Tibial artery (tissue), 4 donors: ENCODE results near the gene UBE4B.

Source experiments
- DNase-seq, 2 donors: peaks; one replicate each; pipeline ENCODE4 v3.0.0-alpha.2; 2019
- H3K27ac ChIP-seq, 2 donors: fragments of 200-600 bp; sonication (generic) in 1 of 2; 1 replicate in 1 of 2; 2 replicates in 1 of 2; pipeline ENCODE4 v1.5.1; 2018 to 2019; ENCODE audit warnings: mild to moderate bottlenecking in 1 of 2
- H3K27me3 ChIP-seq, 2 donors: fragments of 200-600 bp; sonication (generic) in 1 of 2; one replicate each; pipeline versions ENCODE4 v1.5.1 to v1.6.0; 2016 to 2019
- H3K36me3 ChIP-seq, 3 donors: fragments of 200-600 bp; sonication (generic) in 2 of 3; one replicate each; pipeline ENCODE4 v1.5.1; 2016 to 2019; ENCODE audit warnings: mild to moderate bottlenecking in 2 of 3
- H3K4me1 ChIP-seq, 4 donors: fragments of 200-600 bp; sonication (generic) in 2 of 4; 1 replicate in 3 of 4; 2 replicates in 1 of 4; pipeline ENCODE4 v1.5.1; 2016 to 2019
- H3K4me3 ChIP-seq, 2 donors: fragments of 200-600 bp; sonication (generic) in 1 of 2; 1 replicate in 1 of 2; 2 replicates in 1 of 2; pipeline ENCODE4 v1.5.1; 2018 to 2019; ENCODE audit warnings: mild to moderate bottlenecking in 2 of 2
- H3K9me3 ChIP-seq, 3 donors: fragments of 200-600 bp; sonication (generic) in 1 of 3; one replicate each; pipeline ENCODE4 v1.5.1; 2016 to 2019
- intact Hi-C: fragments of 100-400 bp; cut with DNase I; formaldehyde crosslinking; loops from one replicate; pipeline ENCODE4 v1.15.0; 2023; ENCODE audit warnings: low total_unique reads
- TF ChIP-seq, protein P1 (sequence below), 2 experiments: fragments of 200-600 bp in 1 of 2; fragments of 450-650 bp in 1 of 2; IDR thresholded peaks; one replicate each; pipeline ENCODE4 v1.5.1; 2017 to 2019; ENCODE audit warnings: antibody characterized with exemption in 2 of 2, mild to moderate bottlenecking in 1 of 2, moderate library complexity in 1 of 2

The UBE4B gene

GRCh38 chr1:10228528-10228927 lies 195.8 kb downstream of the UBE4B start:
- intact Hi-C loops, result no loop called here
- peaks cover 0 to 59% (median 13%) of the 10 kb centered on the region in 4 donors for H3K4me1 ChIP-seq
- no peak overlapping the region for H3K27ac ChIP-seq
- H3K9me3 ChIP-seq, result no peaks in the 10 kb centered on the region
- H3K36me3 ChIP-seq, result no peaks in the 10 kb centered on the region
- TF ChIP-seq, protein P1, sequence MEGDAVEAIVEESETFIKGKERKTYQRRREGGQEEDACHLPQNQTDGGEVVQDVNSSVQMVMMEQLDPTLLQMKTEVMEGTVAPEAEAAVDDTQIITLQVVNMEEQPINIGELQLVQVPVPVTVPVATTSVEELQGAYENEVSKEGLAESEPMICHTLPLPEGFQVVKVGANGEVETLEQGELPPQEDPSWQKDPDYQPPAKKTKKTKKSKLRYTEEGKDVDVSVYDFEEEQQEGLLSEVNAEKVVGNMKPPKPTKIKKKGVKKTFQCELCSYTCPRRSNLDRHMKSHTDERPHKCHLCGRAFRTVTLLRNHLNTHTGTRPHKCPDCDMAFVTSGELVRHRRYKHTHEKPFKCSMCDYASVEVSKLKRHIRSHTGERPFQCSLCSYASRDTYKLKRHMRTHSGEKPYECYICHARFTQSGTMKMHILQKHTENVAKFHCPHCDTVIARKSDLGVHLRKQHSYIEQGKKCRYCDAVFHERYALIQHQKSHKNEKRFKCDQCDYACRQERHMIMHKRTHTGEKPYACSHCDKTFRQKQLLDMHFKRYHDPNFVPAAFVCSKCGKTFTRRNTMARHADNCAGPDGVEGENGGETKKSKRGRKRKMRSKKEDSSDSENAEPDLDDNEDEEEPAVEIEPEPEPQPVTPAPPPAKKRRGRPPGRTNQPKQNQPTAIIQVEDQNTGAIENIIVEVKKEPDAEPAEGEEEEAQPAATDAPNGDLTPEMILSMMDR (IDR thresholded peaks at IDR 0.05), result no peak
- no peak overlapping the region for H3K4me3 ChIP-seq
- DNase-seq, result no peak
- H3K27me3 ChIP-seq, result no peaks in the 10 kb centered on the region

DNA sequence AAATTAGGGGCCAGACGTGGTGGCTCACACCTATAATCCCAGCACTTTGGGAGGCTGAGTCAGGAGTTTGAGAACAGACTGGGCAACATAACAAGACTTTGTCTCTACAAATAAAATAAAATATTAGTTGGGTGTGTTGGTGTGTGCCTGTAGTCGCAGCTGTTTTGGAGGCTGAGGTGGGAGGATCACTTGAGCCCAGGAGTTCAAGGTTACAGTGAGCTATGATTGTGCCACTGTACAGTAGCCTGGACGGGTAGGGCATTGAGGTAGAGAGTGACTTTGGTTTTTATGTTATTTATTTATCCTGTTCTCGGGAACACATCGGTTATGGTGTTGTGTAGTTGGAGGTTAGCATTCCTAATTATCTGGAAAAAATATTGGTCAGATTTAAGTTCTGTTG lies 197.1 kb downstream of the UBE4B start:
- intact Hi-C loops, result no loop called here
- no peaks in the 10 kb centered on the region for H3K27me3 ChIP-seq
- no peak overlapping the region for H3K27ac ChIP-seq
- no peak for DNase-seq
- TF ChIP-seq, protein P1 (IDR thresholded peaks at IDR 0.05), result no peak
- H3K36me3 ChIP-seq, result peaks cover 0 to 10% (median 3%) of the 10 kb centered on the region in 3 donors
- no peak overlapping the region for H3K4me3 ChIP-seq
- H3K4me1 ChIP-seq, result peaks cover 0 to 45% (median 12%) of the 10 kb centered on the region in 4 donors
- no peaks in the 10 kb centered on the region for H3K9me3 ChIP-seq
